Endothelial cell of umbilical vein (primary cell): ENCODE data around the gene MBOAT2. TPM values are rescaled to one million over a fixed set of nuclear protein-coding genes. Genes with fewer than 3 reads are reported as not detected.

Experiments used
- BruUV-seq: library from RNA; stranded (reverse); fragments of 400-500 nt; replicated peaks from 2 replicates; lab custom pipeline; 2021; lab: Mats Ljungman, UMichigan
- CTCF ChIA-PET: fragments of 300-600, 350-600 bp; sonication (Branson Sonifier 250); formaldehyde crosslinking; loops from one replicate; lab custom pipeline; 2021; ENCODE audit warnings: antibody characterized with exemption, inconsistent platforms; lab: Charles Lee
- POLR2A ChIA-PET: fragments of 300-600, 350-600 bp; sonication (Branson Sonifier 250); formaldehyde crosslinking; loops from one replicate; lab custom pipeline; 2021; ENCODE audit warnings: antibody characterized with exemption, inconsistent platforms; lab: Charles Lee
- DNase-seq: peaks from one replicate; pipeline ENCODE4 v3.0.0-alpha.2; 2011; ENCODE audit warnings: low read depth, low spot score
- FAIRE-seq: peaks from 2 replicates; lab custom pipeline; 2011; peaks lifted over from hg19 to GRCh38; lab: Jason Lieb, UNC
- H2AFZ ChIP-seq: 2 replicates; pipeline ENCODE4 v1.6.0; 2012; ENCODE audit warnings: low read depth, low read length, control low read depth, inconsistent platforms
- H3K27ac ChIP-seq: 2 replicates; pipeline ENCODE4 v1.5.1; 2011; ENCODE audit warnings: low read depth, mild to moderate bottlenecking, control low read depth, low read length, moderate library complexity; ENCODE audit not compliant: insufficient read depth
- H3K27me3 ChIP-seq, 2 experiments: 2 replicates each; pipeline versions ENCODE4 v1.6.0 to v1.6.1; 2011; ENCODE audit warnings: low read length in 2 of 2, mixed read lengths in 1 of 2; ENCODE audit not compliant: control insufficient read depth in 2 of 2, insufficient read depth in 2 of 2
- H3K36me3 ChIP-seq, 2 experiments: 2 replicates in 1 of 2; 3 replicates in 1 of 2; pipeline ENCODE4 v1.5.1; 2011; ENCODE audit warnings: low read length in 2 of 2, mild to moderate bottlenecking in 1 of 2, moderate library complexity in 1 of 2; ENCODE audit not compliant: control insufficient read depth in 2 of 2, insufficient read depth in 2 of 2; ENCODE audit errors: extremely low read depth in 1 of 2
- H3K4me1 ChIP-seq: 3 replicates; pipeline ENCODE4 v1.5.1; 2011; ENCODE audit warnings: mild to moderate bottlenecking, low read length; ENCODE audit not compliant: control insufficient read depth, insufficient read depth; ENCODE audit errors: extremely low read depth
- H3K4me2 ChIP-seq: 2 replicates; pipeline ENCODE4 v1.6.1; 2011; ENCODE audit warnings: low read length, control low read depth, mixed read lengths; ENCODE audit not compliant: insufficient read depth
- H3K4me3 ChIP-seq, 3 experiments: fragments of 200-600 bp in 1 of 3; sonication (generic), shearing (Covaris generic) in 1 of 3; replicated peaks in 1 of 3; 2 replicates each; pipeline ENCODE4 v1.5.1; 2011 to 2016; ENCODE audit warnings: control low read depth in 3 of 3, low read length in 3 of 3, mild to moderate bottlenecking in 2 of 3, inconsistent platforms in 1 of 3, low read depth in 1 of 3, moderate library complexity in 1 of 3; ENCODE audit not compliant: insufficient read depth in 1 of 3
- H3K79me2 ChIP-seq: 2 replicates; pipeline ENCODE4 v1.6.0; 2012; ENCODE audit warnings: low read length, inconsistent platforms; ENCODE audit not compliant: control insufficient read depth, insufficient read depth
- H3K9ac ChIP-seq: replicated peaks from 2 replicates; pipeline ENCODE3; 2011; ENCODE audit warnings: low read length, control low read depth; ENCODE audit not compliant: insufficient read depth; ENCODE audit errors: extremely low read depth
- H3K9me1 ChIP-seq: replicated peaks from 3 replicates; pipeline ENCODE4 v1.6.0; 2011; ENCODE audit warnings: mild to moderate bottlenecking, low read length; ENCODE audit not compliant: control insufficient read depth, insufficient read depth; ENCODE audit errors: extremely low read depth
- H3K9me3 ChIP-seq: replicated peaks from 2 replicates; pipeline ENCODE4 v1.5.1; 2012; ENCODE audit warnings: low read length, inconsistent platforms; ENCODE audit not compliant: control insufficient read depth, insufficient read depth
- H4K20me1 ChIP-seq: replicated peaks from 2 replicates; pipeline ENCODE3; 2011; ENCODE audit warnings: mild to moderate bottlenecking, low read length; ENCODE audit not compliant: control insufficient read depth, insufficient read depth; ENCODE audit errors: extremely low read depth
- CTCF ChIP-seq, 2 donors: IDR thresholded peaks; 1 replicate in 1 of 2; 2 replicates in 1 of 2; pipeline ENCODE4 v1.5.1; 2011; ENCODE audit warnings: low read length in 2 of 2, mild to moderate bottlenecking in 2 of 2, moderate library complexity in 2 of 2, control low read depth in 1 of 2, inconsistent platforms in 1 of 2, low read depth in 1 of 2; ENCODE audit not compliant: insufficient read depth in 1 of 2; ENCODE audit errors: extremely low read depth in 1 of 2
- EZH2 ChIP-seq: IDR thresholded peaks from 2 replicates; pipeline ENCODE4 v1.6.1; 2012; ENCODE audit warnings: borderline replicate concordance, low read depth, mild to moderate bottlenecking, moderate library complexity, low read length, inconsistent platforms; ENCODE audit not compliant: severe bottlenecking
- FOS ChIP-seq: IDR thresholded peaks from 2 replicates; pipeline ENCODE4 v1.6.1; 2011; ENCODE audit warnings: mild to moderate bottlenecking, low read length, moderate library complexity, borderline replicate concordance; ENCODE audit not compliant: insufficient read depth
- GATA2 ChIP-seq: IDR thresholded peaks from 2 replicates; pipeline ENCODE4 v1.7.0; 2011; ENCODE audit warnings: low read depth, mild to moderate bottlenecking, moderate library complexity, mixed read lengths, low read length; ENCODE audit not compliant: insufficient read length, insufficient read depth
- JUN ChIP-seq: IDR thresholded peaks from 2 replicates; pipeline ENCODE4 v1.6.1; 2011; ENCODE audit warnings: borderline replicate concordance, low read depth; ENCODE audit not compliant: insufficient read length, insufficient read depth
- MAX ChIP-seq: IDR thresholded peaks from 2 replicates; pipeline ENCODE4 v1.6.1; 2011; ENCODE audit not compliant: insufficient read depth, insufficient read length
- MYC ChIP-seq: IDR thresholded peaks from one replicate; pipeline ENCODE4 v1.6.1; 2011; ENCODE audit warnings: mild to moderate bottlenecking, low read depth, low read length
- POLR2A ChIP-seq: IDR thresholded peaks from 2 replicates; pipeline ENCODE4 v1.6.1; 2012; ENCODE audit warnings: low read depth, mild to moderate bottlenecking, control low read depth, low read length
- POLR2AphosphoS5 ChIP-seq: IDR thresholded peaks from 2 replicates; pipeline ENCODE4 v1.6.1; 2012; ENCODE audit warnings: low read depth, mild to moderate bottlenecking, control low read depth, low read length, moderate library complexity; ENCODE audit not compliant: insufficient read depth
- dilution Hi-C: fragments of 300-500 bp; cut with MboI; formaldehyde crosslinking; loops from one replicate; pipeline ENCODE4 v1.15.0; 2019; ENCODE audit warnings: low sequenced_read_pairs; ENCODE audit not compliant: extremely low pct_ligation_motif_present
- intact Hi-C: fragments of 100-400 bp; cut with micrococcal nuclease; formaldehyde crosslinking; loops from one replicate; pipeline ENCODE4 v1.10.0; 2022
- polyA plus RNA-seq, 4 experiments: library from polyadenylated mRNA; depleted of rRNA in 3 of 4; stranded (reverse) in 3 of 4; unstranded in 1 of 4; fragments of >200 nt; gene quantifications; 2 replicates each; pipeline versions ENCODE4 v1.2.1 to v1.2.3, GENCODE V29; 2011 to 2012; ENCODE audit warnings: missing spikeins in 1 of 4
- total RNA-seq: library from RNA; stranded (reverse); gene quantifications from 2 replicates; pipeline ENCODE4 v1.2.3, GENCODE V29; 2021

MBOAT2 gene
- total and polyA plus RNA-seq, 2 donors (not counting 3 experiments of a cell fraction or from before 2014, with no cell fraction given) = 10.9 to 22.1 TPM

- Histone ChIP-seq H3K9me1 (no peaks in the 10 kb centered on the region), H3K9me3 (no peaks in the 10 kb centered on the region), H3K9ac (no peak overlapping the region), H3K4me3 (no peak overlapping the region), H3K79me2 (no peaks in the 10 kb centered on the region), H4K20me1 (no peaks in the 10 kb centered on the region), H2AFZ (no peak overlapping the region), H3K36me3 (no peaks in the 10 kb centered on the region), H3K4me1 (no peaks in the 10 kb centered on the region), H3K27me3 (peaks cover 0 to 2% of the 10 kb centered on the region in 2 experiments), H3K4me2 (no peak overlapping the region), H3K27ac (no peak overlapping the region)
- FAIRE-seq (no peak), DNase-seq (no peak)
- ChIA-PET POLR2A (no interaction called here), CTCF (interaction anchor here (0.9 kb wide), 1 partner anchor 23 kb away, joined by 4 read pairs; no protein-coding TSS in a partner anchor)
- no TSS peak for BruUV-seq
- no peak for TF ChIP-seq MYC
- TF ChIP-seq GATA2 = no peak
- TF ChIP-seq EZH2 = no peak
- no peak for TF ChIP-seq FOS
- no peak for TF ChIP-seq POLR2AphosphoS5
- TF ChIP-seq CTCF (IDR thresholded peaks at IDR 0.05; ENCODE audit: extremely low read depth in 1 of 2, insufficient read depth in 1 of 2, low read depth in 1 of 2, low read length in 2 of 2) = no peak
- no peak for TF ChIP-seq POLR2A
- no peak for TF ChIP-seq MAX
- TF ChIP-seq JUN = no peak
- dilution Hi-C loops (no loop called here), intact Hi-C loops (no loop called here)
Observed at GRCh38 chr2:8850845-8851487, 152.5 kb downstream of the MBOAT2 start.
